HG03521 (cell line): Measurements from ENCODE around the gene PNPLA8.

ENCODE experiments used
- ATAC-seq: cut with Tn5 transposase; IDR thresholded peaks from one replicate; pipeline ENCODE4 v1.9.1; 2021; ENCODE audit warnings: mild to moderate bottlenecking, moderate library complexity; ENCODE audit not compliant: unreplicated experiment

The PNPLA8 gene

DNA sequence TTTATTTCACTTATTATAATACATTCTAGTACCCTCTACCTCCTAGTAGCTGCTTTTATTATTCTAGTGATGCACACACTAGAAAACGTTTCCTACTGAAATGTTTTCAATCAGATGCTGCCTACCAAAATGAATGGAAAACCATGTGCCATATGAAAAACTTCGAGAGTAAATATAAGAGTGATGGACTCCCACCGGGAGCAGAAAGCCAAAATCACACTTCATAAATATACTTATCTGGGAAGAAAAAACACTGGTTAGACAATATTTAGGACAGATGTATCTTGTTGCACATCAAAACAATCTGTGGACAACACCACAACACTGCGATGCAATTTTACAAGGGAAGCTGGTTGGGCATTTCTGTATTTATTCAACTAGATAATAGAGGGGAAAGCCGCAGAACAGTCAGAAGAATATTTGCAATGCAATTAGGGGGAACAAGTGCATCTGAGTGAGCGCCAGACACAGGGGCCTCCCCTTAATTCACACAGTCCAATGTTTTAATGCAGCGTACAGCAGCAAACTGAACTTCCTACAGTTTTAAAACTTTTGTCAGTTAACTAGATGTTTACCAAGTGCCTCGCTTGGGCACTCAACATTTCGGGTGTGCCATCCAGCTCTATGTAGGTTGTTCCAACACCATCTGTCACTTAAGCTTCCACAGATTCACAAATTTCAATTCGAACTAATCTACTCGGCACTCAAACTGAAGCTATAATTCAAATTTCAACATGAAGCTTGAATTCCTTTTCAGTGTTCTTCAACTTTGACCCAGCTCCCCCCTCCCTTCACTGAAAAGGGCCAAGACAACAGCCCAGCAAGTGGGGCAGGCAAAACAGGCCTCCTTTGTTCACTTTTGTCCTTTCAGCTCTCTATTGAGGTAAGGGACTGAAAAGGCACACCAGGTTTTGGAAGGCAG, 77.1 kb downstream of the PNPLA8 start:
- ATAC-seq, result no peak

DNA sequence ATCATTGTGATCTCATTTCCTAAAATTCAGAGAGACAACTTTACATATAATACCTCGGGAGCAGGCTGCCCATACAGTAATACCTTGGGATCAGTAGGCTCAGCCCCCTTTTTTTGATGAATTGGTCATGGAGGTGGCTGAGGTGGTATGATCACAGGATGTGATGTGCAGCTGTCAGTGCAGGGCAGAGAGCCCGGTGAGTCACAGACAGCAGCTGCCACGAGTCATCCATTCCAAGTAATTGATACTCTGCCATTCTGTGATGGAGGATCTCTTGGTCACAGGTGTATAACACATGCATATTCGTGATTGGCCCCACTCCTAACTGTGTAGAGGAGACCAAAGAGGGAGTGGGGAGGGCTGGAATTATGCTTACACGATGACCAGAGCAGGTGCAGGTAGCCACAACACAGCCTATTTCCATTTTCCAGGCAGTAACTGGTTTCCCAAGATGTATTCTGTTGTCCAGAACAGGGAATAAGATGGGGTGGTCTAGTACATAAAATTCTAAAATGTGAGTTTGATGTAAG, 83.8 kb downstream of the PNPLA8 start:
- ATAC-seq, result no peak

DNA sequence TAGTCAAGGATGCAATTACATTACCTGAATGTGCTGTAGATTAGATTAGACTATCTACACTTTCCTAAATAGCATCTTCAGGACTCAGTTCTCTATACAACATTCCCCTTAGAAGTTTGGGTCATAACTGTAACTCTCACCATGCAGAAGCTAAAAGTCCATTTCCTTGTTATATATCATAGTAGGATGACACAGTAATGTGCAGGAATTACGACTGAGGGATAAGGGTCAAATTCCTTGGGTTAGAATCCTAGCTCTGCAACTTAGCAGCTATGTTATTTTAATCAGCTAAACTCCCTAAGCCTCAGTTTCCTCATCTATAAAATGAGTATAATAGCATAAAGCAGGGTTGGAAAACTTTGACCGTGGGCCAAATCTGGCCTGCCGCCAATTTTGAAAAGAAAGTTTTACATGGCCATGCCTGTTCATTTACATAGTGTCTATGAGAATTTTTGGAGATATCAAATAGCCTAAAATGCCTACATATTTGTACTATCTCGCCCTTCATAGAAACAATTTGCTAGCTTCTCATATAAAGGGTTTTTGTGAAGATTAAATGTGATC, 84.5 kb downstream of the PNPLA8 start:
- ATAC-seq, result no peak

DNA sequence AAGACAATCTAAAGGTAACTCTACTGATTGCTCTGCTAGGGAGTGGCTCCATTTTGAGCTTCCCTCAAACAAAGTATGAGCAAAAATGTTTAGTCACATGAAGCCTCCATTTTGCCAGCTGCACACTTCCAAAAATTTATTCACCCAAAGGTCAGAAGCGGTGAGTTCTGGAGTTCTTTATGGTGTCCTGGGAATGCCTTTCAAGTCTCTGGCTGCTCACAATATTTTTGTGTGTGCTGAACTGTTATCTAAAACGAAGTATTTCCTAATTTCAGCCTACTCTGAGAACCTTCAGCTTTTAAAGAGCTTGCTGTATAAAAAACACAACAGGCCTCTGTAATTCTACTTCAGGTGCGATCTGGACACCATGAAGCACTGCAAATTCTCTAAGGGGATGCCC, 85.3 kb downstream of the PNPLA8 start:
- ATAC-seq, result no peak

DNA sequence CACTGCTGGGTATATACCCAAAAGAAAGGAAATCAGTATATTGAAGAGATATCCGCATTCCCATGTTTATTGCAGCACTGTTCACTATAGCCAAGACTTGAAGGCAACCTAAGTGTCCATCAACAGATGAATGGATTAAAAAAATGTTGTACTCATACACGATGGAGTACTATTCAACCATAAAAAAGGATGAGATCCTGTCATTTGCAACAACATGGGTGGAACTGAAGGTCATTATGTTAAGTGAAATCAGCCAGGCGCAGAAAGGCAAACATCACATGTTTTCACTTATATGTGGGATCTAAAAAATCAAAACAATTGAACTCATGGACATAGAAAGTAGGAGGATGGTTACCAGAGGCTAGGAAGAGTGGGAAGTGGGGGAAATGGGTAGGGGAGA, 89.0 kb downstream of the PNPLA8 start:
- ATAC-seq, result no peak

DNA sequence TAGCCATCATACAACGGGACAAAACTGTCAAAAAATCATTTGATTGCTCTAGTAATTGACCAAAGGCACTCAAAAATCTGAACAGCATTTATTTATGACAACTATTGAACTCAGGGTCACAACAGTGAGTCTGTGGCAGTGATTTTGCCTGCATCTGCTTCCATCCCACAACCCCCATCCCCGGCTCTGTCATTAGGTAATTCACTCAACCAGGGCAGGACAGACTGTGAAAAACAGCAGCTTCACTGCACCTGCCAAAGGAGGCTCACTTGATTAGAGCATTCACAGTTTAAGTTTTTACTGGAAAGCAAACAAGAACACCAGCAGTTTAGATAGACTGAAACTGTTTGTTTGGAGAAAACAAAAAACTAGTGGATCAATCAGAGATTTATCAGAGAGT, 91.9 kb downstream of the PNPLA8 start:
- ATAC-seq, result no peak

DNA sequence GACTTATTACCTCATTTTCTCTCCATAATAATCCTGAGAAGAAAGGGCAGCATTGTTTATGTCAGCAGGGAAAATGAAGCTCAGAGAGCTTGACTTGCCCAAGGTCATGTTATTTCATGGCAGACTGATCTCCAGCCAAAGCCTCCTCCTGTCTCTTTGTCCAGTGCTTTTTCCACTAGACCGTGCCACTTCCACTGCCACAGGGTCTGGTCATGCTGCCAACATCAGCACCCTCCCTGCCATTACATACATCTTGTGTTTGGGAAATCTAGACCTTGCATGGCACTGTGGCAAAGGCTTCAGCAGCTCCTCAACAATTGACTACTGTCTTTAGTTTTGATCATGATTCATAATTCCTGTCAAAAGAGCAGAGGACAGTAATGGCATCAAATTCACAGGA, 94.8 kb downstream of the PNPLA8 start:
- ATAC-seq, result no peak

DNA sequence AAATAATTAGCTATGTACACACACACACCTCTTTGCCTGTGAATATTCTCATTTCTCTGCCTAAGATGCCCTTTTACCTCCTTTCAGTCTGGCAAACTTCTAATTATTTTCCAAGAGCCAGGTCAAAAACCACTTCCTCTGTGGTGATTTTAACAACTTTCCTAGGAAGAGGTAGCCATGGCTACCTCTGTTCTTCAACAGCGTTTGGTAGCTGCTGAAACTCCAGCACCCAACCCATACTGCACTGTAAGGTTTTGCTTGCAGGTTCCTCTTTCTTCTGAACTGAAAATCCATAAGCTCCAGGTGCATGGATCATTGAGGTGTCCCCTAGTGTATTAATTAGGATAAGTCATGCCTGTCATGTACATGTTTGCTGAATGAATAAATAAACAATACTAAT, 95.3 kb downstream of the PNPLA8 start:
- no peak for ATAC-seq

DNA sequence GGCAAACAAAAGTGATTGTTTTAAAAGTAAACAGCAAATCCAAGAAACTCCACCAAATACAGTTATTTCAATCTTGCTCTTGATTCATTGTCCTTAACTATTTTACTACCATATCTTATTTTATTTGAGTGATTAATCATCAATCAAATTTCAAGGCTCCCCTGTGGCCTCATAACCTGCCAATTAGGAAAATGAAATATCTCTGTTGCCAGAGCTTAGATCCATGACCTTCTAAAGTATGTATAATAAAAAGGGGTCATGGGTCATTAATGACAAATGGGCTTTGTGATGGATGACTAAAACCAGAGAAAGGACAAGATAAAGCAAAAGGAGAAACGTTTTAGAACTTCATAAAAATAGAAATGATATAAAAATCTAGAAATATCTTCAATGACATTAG, 98.2 kb downstream of the PNPLA8 start:
- ATAC-seq, result no peak

DNA sequence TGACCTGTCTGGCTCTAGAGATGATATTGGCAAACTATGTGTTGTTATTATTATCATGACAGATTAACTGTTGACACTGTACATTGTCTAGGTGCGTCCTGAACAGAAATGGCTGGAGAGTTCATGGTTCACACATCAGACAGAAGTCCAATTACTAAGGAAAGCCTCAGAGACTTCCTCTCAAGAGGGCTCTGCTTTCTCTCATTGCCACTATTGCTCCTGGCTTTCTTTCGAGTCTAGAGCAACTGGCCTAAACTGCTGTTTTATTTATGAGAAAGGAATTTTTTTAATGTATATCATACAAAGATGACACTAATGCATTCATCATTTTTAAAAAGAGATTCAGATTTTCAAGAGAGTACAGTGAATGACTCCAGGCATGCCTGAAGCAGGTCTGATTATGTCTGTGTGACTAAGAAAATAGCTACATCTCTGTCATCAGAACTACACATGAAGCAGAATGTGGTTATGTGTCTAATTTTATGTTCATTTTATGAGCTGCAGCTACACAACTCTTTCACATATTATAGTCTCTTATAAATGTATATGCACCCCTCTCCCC, 100.1 kb downstream of the PNPLA8 start:
- no peak for ATAC-seq

DNA sequence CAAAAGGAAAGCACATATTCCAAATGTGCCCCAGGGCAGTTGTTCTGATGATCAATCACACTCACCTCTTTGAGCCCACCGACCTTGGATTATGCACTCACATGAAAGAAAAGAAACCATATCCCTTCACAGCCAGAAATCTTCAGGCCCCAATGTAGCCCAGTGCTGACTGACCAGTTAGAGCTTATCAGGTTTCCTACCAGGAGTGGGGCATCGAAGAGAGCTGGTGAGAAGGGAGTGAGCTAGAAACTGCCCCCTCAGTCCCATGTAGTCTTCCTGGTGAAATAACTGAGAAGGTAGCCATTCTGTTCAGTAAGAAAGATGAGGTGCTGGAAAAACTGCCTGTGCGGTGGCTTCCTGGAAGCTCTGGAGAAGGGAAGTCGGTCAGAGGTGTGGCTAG, 101.9 kb downstream of the PNPLA8 start:
- no peak for ATAC-seq

DNA sequence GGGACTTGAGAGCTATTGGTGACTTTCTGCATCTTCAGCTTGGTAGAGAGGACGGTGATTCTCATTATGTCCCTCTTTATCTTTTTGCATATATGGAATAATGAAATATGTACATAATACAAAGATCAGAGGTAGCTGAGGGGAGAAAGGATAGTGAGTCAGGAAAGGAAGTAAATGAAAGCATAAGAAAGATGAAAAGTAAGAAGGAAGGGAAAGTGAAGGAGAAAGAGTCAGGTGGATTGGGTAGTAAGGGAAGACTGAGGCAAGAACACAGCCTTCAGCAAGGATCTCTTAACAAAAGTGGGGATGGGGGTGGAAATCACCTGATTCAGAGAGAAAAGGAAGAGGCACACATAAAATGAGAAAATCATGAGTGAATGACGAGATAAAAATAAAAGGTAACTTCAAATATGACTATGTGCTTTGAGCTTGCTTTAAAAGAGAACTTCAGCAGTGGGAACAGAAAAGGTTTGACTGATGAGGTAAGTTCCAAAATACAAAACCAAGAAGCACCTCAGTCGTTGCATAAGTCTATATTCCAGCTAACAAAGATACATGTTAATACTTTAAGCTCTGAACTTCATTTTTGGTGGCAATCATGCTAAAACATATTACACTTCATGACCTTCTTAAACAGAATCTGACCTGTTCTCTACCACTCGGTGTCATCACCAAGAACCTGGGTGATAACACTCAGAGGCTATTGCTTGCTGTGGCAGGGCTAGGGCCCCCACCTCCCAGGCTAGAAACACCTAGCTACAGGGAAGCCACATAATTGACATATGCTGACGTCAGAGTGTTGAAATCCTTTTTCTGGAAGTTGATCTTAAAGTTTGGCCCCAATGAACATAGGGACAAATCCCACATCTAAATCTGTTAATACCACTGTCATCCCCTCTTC, 102.6 kb downstream of the PNPLA8 start:
- ATAC-seq, result no peak

DNA sequence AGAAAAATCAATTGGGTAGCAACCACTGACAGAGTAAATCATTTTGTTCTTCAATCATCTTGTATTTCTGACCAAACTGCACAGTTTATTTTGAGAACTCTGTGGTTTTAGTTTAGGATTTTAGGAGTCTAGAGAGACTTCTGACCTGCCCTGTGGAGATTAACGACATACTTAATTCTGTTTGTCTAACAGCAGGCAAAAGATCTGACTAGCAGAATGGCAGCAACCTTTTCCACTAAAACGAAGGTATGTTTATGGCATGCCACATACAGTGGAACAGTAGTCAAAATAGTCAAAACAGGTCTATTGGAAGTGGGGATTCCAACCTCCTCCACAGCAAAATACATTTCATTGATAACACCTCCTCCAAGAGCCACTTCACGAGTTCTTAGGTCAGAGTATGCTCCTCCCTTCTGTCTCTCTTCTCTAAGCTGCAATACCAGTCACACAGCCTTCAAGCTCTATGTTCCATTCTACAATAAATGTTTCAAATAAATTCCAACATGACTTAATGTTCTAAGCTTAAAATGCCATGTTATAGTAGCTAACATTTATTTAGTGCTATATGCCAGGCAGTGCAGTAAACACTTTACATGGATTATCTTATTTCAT, 104.1 kb downstream of the PNPLA8 start:
- ATAC-seq, result no peak
